HepG2 (cell line): Measurements from ENCODE around the gene ADM5. TPM values are rescaled to one million over a fixed set of nuclear protein-coding genes. Genes with fewer than 3 reads are reported as not detected.

Experiments
- ATAC-seq: fragments of 200-7000 bp; cut with Tn5 transposase; 3 replicates; pipeline ENCODE4 v1.9.1; 2020; ENCODE audit warnings: mild to moderate bottlenecking, moderate library complexity
- BruUV-seq: library from RNA; stranded (reverse); fragments of 400-500 nt; replicated peaks from 2 replicates; lab custom pipeline; 2021; lab: Mats Ljungman, UMichigan
- CTCF ChIA-PET: fragments of 300-600 bp; formaldehyde crosslinking; extraction: SDS; loops from one replicate; lab custom pipeline; 2021; ENCODE audit warnings: low total read pairs, inconsistent platforms, low intra/inter-chr PET ratio; lab: Yijun Ruan, JAX
- POLR2A ChIA-PET: fragments of 350-600 bp; sonication (Branson Sonifier 250); formaldehyde crosslinking; loops from one replicate; lab custom pipeline; 2020; ENCODE audit warnings: antibody characterized with exemption, inconsistent platforms; lab: Yijun Ruan, JAX
- DNase-seq: peaks from one replicate; pipeline ENCODE4 v3.0.0-alpha.2; 2015; ENCODE audit warnings: low spot score
- FAIRE-seq: peaks from 3 replicates; lab custom pipeline; 2011; peaks lifted over from hg19 to GRCh38; lab: Jason Lieb, UNC
- H2AFZ ChIP-seq: one replicate; pipeline ENCODE4 v1.6.1; 2011; ENCODE audit warnings: low read length, inconsistent platforms
- H3K27ac ChIP-seq: fragments of 300-600 bp; 3 replicates; pipeline ENCODE4 v1.8.0; 2011; ENCODE audit warnings: mixed run types, mild to moderate bottlenecking, mixed read lengths, low read length, inconsistent platforms; ENCODE audit not compliant: insufficient read depth; ENCODE audit errors: extremely low read length
- H3K27me3 ChIP-seq, 2 experiments: fragments of 200-600 bp in 1 of 2; 2 replicates in 1 of 2; 3 replicates in 1 of 2; pipeline versions ENCODE4 v1.6.0 to v1.8.0; 2011; ENCODE audit warnings: low read length in 2 of 2, mild to moderate bottlenecking in 2 of 2, moderate library complexity in 2 of 2, inconsistent platforms in 1 of 2; ENCODE audit not compliant: insufficient read depth in 2 of 2, control insufficient read depth in 1 of 2
- H3K36me3 ChIP-seq, 2 experiments: fragments of 200-600 bp in 1 of 2; replicated peaks in 1 of 2; 2 replicates in 1 of 2; 3 replicates in 1 of 2; pipeline versions ENCODE4 v1.5.1 to v1.8.0; 2011; ENCODE audit warnings: low read length in 2 of 2, inconsistent platforms in 1 of 2; ENCODE audit not compliant: insufficient read depth in 2 of 2, control insufficient read depth in 1 of 2
- H3K4me1 ChIP-seq: 2 replicates; pipeline ENCODE4 v1.5.1; 2012; ENCODE audit warnings: low read length, inconsistent platforms; ENCODE audit not compliant: insufficient read depth
- H3K4me2 ChIP-seq: 2 replicates; pipeline ENCODE4 v1.6.0; 2011; ENCODE audit warnings: low read depth, low read length, inconsistent platforms
- H3K4me3 ChIP-seq, 3 experiments: fragments of 200-600 bp in 1 of 3; sonication (generic), shearing (Covaris generic) in 1 of 3; replicated peaks in 1 of 3; 2 replicates each; pipeline ENCODE4 v1.5.1; 2011 to 2016; ENCODE audit warnings: low read length in 3 of 3, inconsistent platforms in 2 of 3, low read depth in 2 of 3, mild to moderate bottlenecking in 2 of 3, control low read depth in 1 of 3, mixed read lengths in 1 of 3; ENCODE audit not compliant: insufficient read depth in 1 of 3
- H3K79me2 ChIP-seq: one replicate; pipeline ENCODE4 v1.6.1; 2011; ENCODE audit warnings: low read length, inconsistent platforms; ENCODE audit not compliant: insufficient read depth
- H3K9ac ChIP-seq: 2 replicates; pipeline ENCODE4 v1.6.0; 2011; ENCODE audit warnings: mild to moderate bottlenecking, low read depth, low read length, inconsistent platforms; ENCODE audit not compliant: insufficient read depth
- H3K9me3 ChIP-seq: 2 replicates; pipeline ENCODE4 v1.5.1; 2012; ENCODE audit warnings: mild to moderate bottlenecking, low read length
- H4K20me1 ChIP-seq: 2 replicates; pipeline ENCODE4 v1.6.0; 2011; ENCODE audit warnings: inconsistent platforms, mild to moderate bottlenecking, low read length, moderate library complexity; ENCODE audit not compliant: insufficient read depth
- CHD2 ChIP-seq: IDR thresholded peaks from 2 replicates; pipeline ENCODE4 v1.6.1; 2011; ENCODE audit warnings: low read depth, low read length, improper control_type of control experiment
- KLF15 ChIP-seq: sonication (generic); formaldehyde crosslinking; IDR thresholded peaks from 2 replicates; pipeline ENCODE4 v1.8.1; 2023; ENCODE audit warnings: borderline replicate concordance, mild to moderate bottlenecking, inconsistent platforms, missing genetic modification reagents, mixed read lengths
- SAP130 ChIP-seq: IDR thresholded peaks from 2 replicates; pipeline ENCODE4 v1.6.1; 2016; ENCODE audit warnings: low read depth
- SP2 ChIP-seq: sonication (generic); formaldehyde crosslinking; IDR thresholded peaks from 2 replicates; pipeline ENCODE4 v1.5.1; 2020; ENCODE audit warnings: mild to moderate bottlenecking, missing genetic modification reagents
- ZBTB20 ChIP-seq: sonication (generic); formaldehyde crosslinking; IDR thresholded peaks from 2 replicates; pipeline ENCODE4 v1.8.1; 2023; ENCODE audit warnings: missing genetic modification reagents, low read depth, mild to moderate bottlenecking, borderline replicate concordance
- ZNF180 ChIP-seq: sonication (generic); formaldehyde crosslinking; IDR thresholded peaks from 2 replicates; pipeline ENCODE4 v1.4.0; 2020; ENCODE audit warnings: low read depth, missing genetic modification reagents, borderline replicate concordance
- ZNF550 ChIP-seq: sonication (generic); formaldehyde crosslinking; IDR thresholded peaks from 2 replicates; pipeline ENCODE4 v1.4.0; 2020; ENCODE audit warnings: mild to moderate bottlenecking, missing genetic modification reagents, borderline replicate concordance
- ZNF577 ChIP-seq: sonication (generic); formaldehyde crosslinking; IDR thresholded peaks from 2 replicates; pipeline ENCODE4 v1.4.0; 2020; ENCODE audit warnings: mild to moderate bottlenecking, low read depth, missing genetic modification reagents, borderline replicate concordance
- WGBS: methylation state at CpG from one replicate; pipeline ENCODE4 v1.1.6; 2017; ENCODE audit warnings: low lambda C conversion rate; 5-methylcytosine and 5-hydroxymethylcytosine counted together
- in situ Hi-C: cut with HindIII; loops from 2 replicates; pipeline ENCODE4 v1.10.0; 2017; ENCODE audit warnings: low pct_unique_long_range_greater_than_20kb; ENCODE audit not compliant: extremely low pct_ligation_motif_present
- intact Hi-C: fragments of 100-400 bp; cut with micrococcal nuclease; formaldehyde crosslinking; loops from one replicate; pipeline ENCODE4 v1.10.0; 2022; ENCODE audit not compliant: unreplicated experiment
- polyA plus RNA-seq, 8 experiments: library from polyadenylated mRNA; depleted of rRNA in 3 of 8; stranded (reverse) in 7 of 8; unstranded in 1 of 8; fragments of >200 nt; fragmentation: Illumina TruSeq in 4 of 8; extraction: Trizol in 4 of 8; gene quantifications; 2 replicates each; pipeline versions ENCODE4 v1.2.1 to v1.2.3, GENCODE V29; 2011 to 2016; ENCODE audit warnings: low read depth in 4 of 8, missing spikeins in 1 of 8, mixed read lengths in 1 of 8; ENCODE audit not compliant: insufficient read depth in 1 of 8
- total RNA-seq, 5 experiments: library from RNA; depleted of rRNA; stranded (reverse); fragments of >200 nt; fragmentation: Illumina TruSeq; extraction: Trizol; gene quantifications; 2 replicates each; pipeline ENCODE4 v1.2.3, GENCODE V29; 2016; ENCODE audit warnings: low read depth in 1 of 5
- TF ChIP-seq, protein P1 (sequence below): IDR thresholded peaks from 2 replicates; pipeline ENCODE4 v1.6.1; 2018; ENCODE audit warnings: missing genetic modification reagents, mild to moderate bottlenecking, missing compliant biosample characterization
- TF ChIP-seq, protein P2 (sequence below): sonication (generic); formaldehyde crosslinking; conservative IDR thresholded peaks from 2 replicates; pipeline ENCODE4 v1.4.0; 2020; ENCODE audit warnings: missing genetic modification reagents
- TF ChIP-seq, protein P3 (sequence below): IDR thresholded peaks from 2 replicates; pipeline ENCODE4 v1.6.1; 2016
- TF ChIP-seq, protein P4 (sequence below): sonication (generic); formaldehyde crosslinking; IDR thresholded peaks from 2 replicates; pipeline ENCODE4 v1.8.0; 2022; ENCODE audit warnings: missing genetic modification reagents, low read depth, mild to moderate bottlenecking, borderline replicate concordance
- TF ChIP-seq, protein P5 (sequence below): fragments of 450-650 bp; IDR thresholded peaks from 2 replicates; pipeline ENCODE4 v1.6.1; 2017; ENCODE audit warnings: mild to moderate bottlenecking

ADM5 gene
- total and polyA plus RNA-seq, 2 of the 13 experiments (the other 11 are each of a cell fraction or from before 2014, with no cell fraction given) = 2.7 to 4.1 TPM

DNA sequence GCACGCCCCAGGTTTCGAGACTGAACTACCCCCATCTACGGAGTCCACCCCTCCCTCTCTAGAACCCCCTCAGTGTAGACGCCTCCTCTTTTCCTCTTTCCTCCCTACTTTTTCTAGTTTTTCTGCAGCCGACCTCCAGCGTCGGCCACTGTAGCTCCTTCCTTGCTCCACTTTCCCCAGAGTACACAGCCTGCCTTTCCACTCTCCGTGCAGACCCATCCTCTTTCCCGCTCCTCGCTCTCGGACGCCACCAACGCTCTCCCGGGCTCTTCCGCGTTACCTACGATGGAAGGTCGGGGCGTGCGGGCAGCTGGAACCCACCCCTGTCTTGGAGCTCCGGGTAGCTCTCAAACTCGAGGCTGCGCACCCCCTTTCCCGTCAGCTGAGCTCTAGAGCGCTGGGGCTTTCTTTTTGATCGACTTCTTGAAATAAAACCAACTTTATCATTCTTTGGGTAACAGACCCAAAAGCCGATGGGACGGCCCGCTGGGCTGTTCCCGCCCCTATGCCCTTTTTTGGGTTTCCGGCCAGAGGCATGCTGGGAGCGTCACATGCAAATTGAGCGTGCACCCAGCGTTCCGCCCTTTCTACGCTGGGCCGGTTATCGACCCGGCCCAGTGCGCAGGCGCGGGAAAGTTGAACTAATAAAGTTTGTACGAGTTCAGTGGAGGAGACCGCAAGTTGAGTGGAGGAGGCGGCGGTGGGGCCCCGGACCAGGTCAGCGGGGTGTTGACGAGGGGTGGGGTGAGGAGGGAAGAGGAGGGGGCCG is 23.9 kb upstream of the ADM5 start, which contains the start of the genes BCL2L12 and IRF3 (continued):
- TF ChIP-seq, protein P1, sequence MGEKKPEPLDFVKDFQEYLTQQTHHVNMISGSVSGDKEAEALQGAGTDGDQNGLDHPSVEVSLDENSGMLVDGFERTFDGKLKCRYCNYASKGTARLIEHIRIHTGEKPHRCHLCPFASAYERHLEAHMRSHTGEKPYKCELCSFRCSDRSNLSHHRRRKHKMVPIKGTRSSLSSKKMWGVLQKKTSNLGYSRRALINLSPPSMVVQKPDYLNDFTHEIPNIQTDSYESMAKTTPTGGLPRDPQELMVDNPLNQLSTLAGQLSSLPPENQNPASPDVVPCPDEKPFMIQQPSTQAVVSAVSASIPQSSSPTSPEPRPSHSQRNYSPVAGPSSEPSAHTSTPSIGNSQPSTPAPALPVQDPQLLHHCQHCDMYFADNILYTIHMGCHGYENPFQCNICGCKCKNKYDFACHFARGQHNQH (CRISPR knock-in tag) = no peak
- TF ChIP-seq, protein P2, sequence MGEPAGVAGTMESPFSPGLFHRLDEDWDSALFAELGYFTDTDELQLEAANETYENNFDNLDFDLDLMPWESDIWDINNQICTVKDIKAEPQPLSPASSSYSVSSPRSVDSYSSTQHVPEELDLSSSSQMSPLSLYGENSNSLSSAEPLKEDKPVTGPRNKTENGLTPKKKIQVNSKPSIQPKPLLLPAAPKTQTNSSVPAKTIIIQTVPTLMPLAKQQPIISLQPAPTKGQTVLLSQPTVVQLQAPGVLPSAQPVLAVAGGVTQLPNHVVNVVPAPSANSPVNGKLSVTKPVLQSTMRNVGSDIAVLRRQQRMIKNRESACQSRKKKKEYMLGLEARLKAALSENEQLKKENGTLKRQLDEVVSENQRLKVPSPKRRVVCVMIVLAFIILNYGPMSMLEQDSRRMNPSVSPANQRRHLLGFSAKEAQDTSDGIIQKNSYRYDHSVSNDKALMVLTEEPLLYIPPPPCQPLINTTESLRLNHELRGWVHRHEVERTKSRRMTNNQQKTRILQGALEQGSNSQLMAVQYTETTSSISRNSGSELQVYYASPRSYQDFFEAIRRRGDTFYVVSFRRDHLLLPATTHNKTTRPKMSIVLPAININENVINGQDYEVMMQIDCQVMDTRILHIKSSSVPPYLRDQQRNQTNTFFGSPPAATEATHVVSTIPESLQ (CRISPR knock-in tag) = no peak

DNA sequence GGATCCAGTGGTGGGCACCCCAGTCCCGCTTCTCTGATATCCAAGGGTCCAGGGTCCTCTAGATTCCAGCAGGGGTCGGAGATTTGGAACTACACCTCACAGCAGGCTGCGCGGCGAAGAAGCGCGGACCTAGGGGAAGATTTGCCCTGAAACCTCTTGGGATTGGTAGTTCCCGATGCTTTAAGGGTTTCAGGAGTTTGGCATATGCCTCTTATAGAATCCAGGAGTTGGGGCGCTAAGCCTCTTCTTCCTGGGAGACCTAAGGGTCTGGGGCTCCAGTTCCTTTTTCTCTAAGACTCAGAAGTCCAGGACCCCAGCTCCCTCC is 23.3 kb upstream of the ADM5 start:
- intact Hi-C loops (no loop called here), in situ Hi-C loops (no loop called here)
- BruUV-seq = TSS peak; percentile 85
- DNase-seq (no peak), FAIRE-seq (no peak), ATAC-seq (peak; percentile 24)
- Histone ChIP-seq H3K79me2 (peaks cover 30% of the 10 kb centered on the region), H3K36me3 (peaks cover 9 to 25% of the 10 kb centered on the region in 2 experiments), H3K4me3 (peak overlapping the region; percentile 63 to 96 (median 93)), H3K27ac (peak overlapping the region; percentile 74), H3K9me3 (no peaks in the 10 kb centered on the region), H3K4me2 (peak overlapping the region; percentile 98), H4K20me1 (peaks cover 5% of the 10 kb centered on the region; the same call in 1 of the 2 replicates), H3K9ac (peak overlapping the region; percentile 90), H2AFZ (no peak overlapping the region), H3K27me3 (no peaks in the 10 kb centered on the region; a peak in 1 of 5 replicates), H3K4me1 (peaks cover 30% of the 10 kb centered on the region)
- ChIA-PET POLR2A (interaction anchor here (3.3 to 5.7 kb wide), 2 partner anchors 11 to 24 kb away, joined by 36 to 92 read pairs; partner anchors contain the start of genes PRMT1, RRAS and SCAF1), CTCF (no interaction called here)
- WGBS = no CpG with 5 or more reads among the region's 9 CpGs
- TF ChIP-seq, protein P3, sequence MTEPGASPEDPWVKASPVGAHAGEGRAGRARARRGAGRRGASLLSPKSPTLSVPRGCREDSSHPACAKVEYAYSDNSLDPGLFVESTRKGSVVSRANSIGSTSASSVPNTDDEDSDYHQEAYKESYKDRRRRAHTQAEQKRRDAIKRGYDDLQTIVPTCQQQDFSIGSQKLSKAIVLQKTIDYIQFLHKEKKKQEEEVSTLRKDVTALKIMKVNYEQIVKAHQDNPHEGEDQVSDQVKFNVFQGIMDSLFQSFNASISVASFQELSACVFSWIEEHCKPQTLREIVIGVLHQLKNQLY (CRISPR knock-in tag) = no peak
- TF ChIP-seq ZNF550 (CRISPR knock-in tag) = no peak
- no peak for TF ChIP-seq ZNF180 (CRISPR knock-in tag)
- no peak for TF ChIP-seq SAP130 (CRISPR knock-in tag)
- TF ChIP-seq SP2 = no peak
- TF ChIP-seq, protein P4, sequence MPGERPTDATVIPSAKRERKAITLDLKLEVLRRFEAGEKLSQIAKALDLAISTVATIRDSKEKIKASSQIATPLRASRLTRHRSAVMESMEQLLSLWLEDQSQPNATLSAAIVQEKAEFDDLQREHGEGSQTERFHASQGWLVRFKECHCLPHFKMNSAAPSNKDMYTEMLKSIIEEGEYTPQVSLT (CRISPR knock-in tag) = no peak
- TF ChIP-seq, protein P5, sequence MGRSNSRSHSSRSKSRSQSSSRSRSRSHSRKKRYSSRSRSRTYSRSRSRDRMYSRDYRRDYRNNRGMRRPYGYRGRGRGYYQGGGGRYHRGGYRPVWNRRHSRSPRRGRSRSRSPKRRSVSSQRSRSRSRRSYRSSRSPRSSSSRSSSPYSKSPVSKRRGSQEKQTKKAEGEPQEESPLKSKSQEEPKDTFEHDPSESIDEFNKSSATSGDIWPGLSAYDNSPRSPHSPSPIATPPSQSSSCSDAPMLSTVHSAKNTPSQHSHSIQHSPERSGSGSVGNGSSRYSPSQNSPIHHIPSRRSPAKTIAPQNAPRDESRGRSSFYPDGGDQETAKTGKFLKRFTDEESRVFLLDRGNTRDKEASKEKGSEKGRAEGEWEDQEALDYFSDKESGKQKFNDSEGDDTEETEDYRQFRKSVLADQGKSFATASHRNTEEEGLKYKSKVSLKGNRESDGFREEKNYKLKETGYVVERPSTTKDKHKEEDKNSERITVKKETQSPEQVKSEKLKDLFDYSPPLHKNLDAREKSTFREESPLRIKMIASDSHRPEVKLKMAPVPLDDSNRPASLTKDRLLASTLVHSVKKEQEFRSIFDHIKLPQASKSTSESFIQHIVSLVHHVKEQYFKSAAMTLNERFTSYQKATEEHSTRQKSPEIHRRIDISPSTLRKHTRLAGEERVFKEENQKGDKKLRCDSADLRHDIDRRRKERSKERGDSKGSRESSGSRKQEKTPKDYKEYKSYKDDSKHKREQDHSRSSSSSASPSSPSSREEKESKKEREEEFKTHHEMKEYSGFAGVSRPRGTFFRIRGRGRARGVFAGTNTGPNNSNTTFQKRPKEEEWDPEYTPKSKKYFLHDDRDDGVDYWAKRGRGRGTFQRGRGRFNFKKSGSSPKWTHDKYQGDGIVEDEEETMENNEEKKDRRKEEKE = no peak
- no peak for TF ChIP-seq KLF15 (CRISPR knock-in tag)
- TF ChIP-seq ZNF577 = no peak
- no peak for TF ChIP-seq ZBTB20 (CRISPR knock-in tag)
- TF ChIP-seq CHD2 = no peak
